Activated T-cell treated with anti-CD3 and anti-CD28 coated beads for 48 hours (primary cell): ENCODE measurements around the gene CABP4.

Experiments used
- DNase-seq: peaks from one replicate; pipeline ENCODE4 v3.0.0-alpha.2; 2020; ENCODE audit warnings: low read depth

The CABP4 gene

GRCh38 chr11:67435727-67436458 is 19.3 kb upstream of the CABP4 start:
- no peak for DNase-seq

- peak; percentile 75 for DNase-seq
Measured at GRCh38 chr11:67436459-67437081, 18.6 kb upstream of the CABP4 start.

GRCh38 chr11:67437082-67437808 is 17.9 kb upstream of the CABP4 start, which contains the start of gene PTPRCAP:
PTPRCAP (minus strand) TSS chr11:67437682; CDS start chr11:67437619, 63 bp downstream.
- peak; percentile 58 for DNase-seq

GRCh38 chr11:67437809-67438157 is 17.4 kb upstream of the CABP4 start:
- DNase-seq = no peak

GRCh38 chr11:67438158-67438902 is 16.8 kb upstream of the CABP4 start:
- DNase-seq = peak; percentile 82

GRCh38 chr11:67439321-67440228 is 15.6 kb upstream of the CABP4 start:
- DNase-seq = no peak

GRCh38 chr11:67440229-67441097 is 14.7 kb upstream of the CABP4 start:
- DNase-seq = no peak

GRCh38 chr11:67441098-67441563 is 14.0 kb upstream of the CABP4 start:
- no peak for DNase-seq

- no peak for DNase-seq
Measured at GRCh38 chr11:67441731-67442351, 13.3 kb upstream of the CABP4 start.

GRCh38 chr11:67442504-67443404 is 12.4 kb upstream of the CABP4 start:
- DNase-seq = no peak

GRCh38 chr11:67445515-67445914 is 9.6 kb upstream of the CABP4 start:
- no peak for DNase-seq

- DNase-seq = no peak
Measured at GRCh38 chr11:67448220-67448609, 6.9 kb upstream of the CABP4 start.

GRCh38 chr11:67449116-67449844 is 5.9 kb upstream of the CABP4 start:
- DNase-seq = no peak

- DNase-seq = no peak
Measured at GRCh38 chr11:67450796-67451657, 4.1 kb upstream of the CABP4 start.

- DNase-seq = no peak
Measured at GRCh38 chr11:67451658-67451976, 3.5 kb upstream of the CABP4 start.

GRCh38 chr11:67452141-67452952 is 2.8 kb upstream of the CABP4 start, which contains the start of gene GPR152:
GPR152 (minus strand) TSS chr11:67452729; CDS start chr11:67452724, 5 bp downstream.
- DNase-seq = no peak
